Stimulated activated CD4-positive, alpha-beta T cell treated with anti-CD3 and anti-CD28 coated beads, TNF-alpha, amount 100 ng/mL, for 48 hours (primary cell): ENCODE data around the gene ACTR3.

ENCODE experiments used
- DNase-seq, 3 donors: peaks; one replicate each; pipeline ENCODE4 v3.0.0-alpha.2; 2020; ENCODE audit warnings: low read depth in 3 of 3

The ACTR3 gene

GRCh38 chr2:113876503-113877387, 13.1 kb upstream of the ACTR3 start:
- peak; percentile 42 to 83 (median 65) for DNase-seq

GRCh38 chr2:113877711-113878598, 11.9 kb upstream of the ACTR3 start:
- no peak for DNase-seq

- DNase-seq, result no peak
Observed at GRCh38 chr2:113878743-113879142, 11.1 kb upstream of the ACTR3 start.

GRCh38 chr2:113879457-113879856, 10.4 kb upstream of the ACTR3 start:
- DNase-seq, result no peak

GRCh38 chr2:113886479-113887008, 3.3 kb upstream of the ACTR3 start:
- DNase-seq, result peak in 2 of 3 donors; percentile 36

GRCh38 chr2:113887009-113887792, 2.7 kb upstream of the ACTR3 start:
- DNase-seq, result no peak

- DNase-seq, result no peak
Observed at GRCh38 chr2:113888641-113889470, 1.0 kb upstream of the ACTR3 start.

- DNase-seq, result peak; percentile 50 to 62 (median 51)
Observed at GRCh38 chr2:113890253-113891235, 655 bp downstream of the ACTR3 start.

- DNase-seq, result no peak
Observed at GRCh38 chr2:113891265-113891959, 1.5 kb downstream of the ACTR3 start.

- DNase-seq, result no peak
Observed at GRCh38 chr2:113892004-113892710, 2.3 kb downstream of the ACTR3 start.

- no peak for DNase-seq
Observed at GRCh38 chr2:113894156-113894743, 4.4 kb downstream of the ACTR3 start.

- no peak for DNase-seq
Observed at GRCh38 chr2:113895301-113895700, 5.4 kb downstream of the ACTR3 start.

- DNase-seq, result no peak
Observed at GRCh38 chr2:113895819-113896563, 6.1 kb downstream of the ACTR3 start.

- no peak for DNase-seq
Observed at GRCh38 chr2:113896791-113897190, 6.9 kb downstream of the ACTR3 start.

GRCh38 chr2:113898081-113898480, 8.2 kb downstream of the ACTR3 start:
- no peak for DNase-seq

GRCh38 chr2:113899166-113899565, 9.3 kb downstream of the ACTR3 start:
- no peak for DNase-seq

GRCh38 chr2:113901943-113902342, 12.1 kb downstream of the ACTR3 start:
- DNase-seq, result no peak
